K562 (cell line): ENCODE results near the gene PIGQ. TPM values are rescaled to one million over a fixed set of nuclear protein-coding genes. Genes with fewer than 3 reads are reported as not detected.

Source experiments
- ARID1B ChIP-seq: fragments of 450-650 bp; IDR thresholded peaks from 2 replicates; pipeline ENCODE4 v1.6.1; 2016; ENCODE audit warnings: antibody characterized with exemption, mild to moderate bottlenecking, inconsistent platforms
- DPF2 ChIP-seq: fragments of 450-650 bp; IDR thresholded peaks from 2 replicates; pipeline ENCODE4 v1.6.1; 2016
- ESRRA ChIP-seq: fragments of 450-650 bp; IDR thresholded peaks from 2 replicates; pipeline ENCODE4 v1.6.1; 2014; ENCODE audit warnings: low read depth, mild to moderate bottlenecking, moderate library complexity, borderline replicate concordance
- GABPB1 ChIP-seq: sonication (generic); formaldehyde crosslinking; IDR thresholded peaks from 2 replicates; pipeline ENCODE4 v1.8.0; 2022; ENCODE audit warnings: mild to moderate bottlenecking, missing genetic modification reagents
- HMGXB4 ChIP-seq: sonication (generic); formaldehyde crosslinking; IDR thresholded peaks from 2 replicates; pipeline ENCODE4 v1.8.1; 2023; ENCODE audit warnings: mild to moderate bottlenecking, missing genetic modification reagents
- KLF10 ChIP-seq: fragments of 250-450 bp; sonication (Bioruptor Pico); IDR thresholded peaks from 2 replicates; pipeline ENCODE4 v1.6.1; 2021; ENCODE audit warnings: matching md5 sums
- NFYB ChIP-seq: IDR thresholded peaks from 2 replicates; pipeline ENCODE4 v1.6.1; 2011; ENCODE audit warnings: mild to moderate bottlenecking, moderate library complexity; ENCODE audit not compliant: insufficient read length; ENCODE audit errors: extremely low read depth
- RAD21 ChIP-seq, 2 experiments: fragments of 250-450 bp in 1 of 2; fragments of 450-650 bp in 1 of 2; sonication (Bioruptor Pico) in 1 of 2; formaldehyde crosslinking in 1 of 2; IDR thresholded peaks in 1 of 2; conservative IDR thresholded peaks in 1 of 2; 2 replicates each; pipeline versions ENCODE4 v1.4.0 to v1.8.0; 2020 to 2022; ENCODE audit warnings: mild to moderate bottlenecking in 2 of 2, moderate library complexity in 1 of 2
- SMARCC2 ChIP-seq: fragments of 450-650 bp; IDR thresholded peaks from 2 replicates; pipeline ENCODE4 v1.6.1; 2017; ENCODE audit warnings: antibody characterized with exemption, moderate library complexity, mild to moderate bottlenecking, low read depth
- SREBF1 ChIP-seq: fragments of 150-350 bp; IDR thresholded peaks from 2 replicates; pipeline ENCODE4 v1.6.1; 2014; ENCODE audit warnings: antibody characterized with exemption, low read depth, low read length, borderline replicate concordance
- SRF ChIP-seq, 2 experiments: fragments of 250-450, 450-650 bp in 1 of 2; sonication (Bioruptor Pico) in 1 of 2; sonication (generic) in 1 of 2; formaldehyde crosslinking; IDR thresholded peaks; 2 replicates each; pipeline versions ENCODE4 v1.5.0 to v1.5.1; 2020 to 2022; ENCODE audit warnings: mild to moderate bottlenecking in 1 of 2, missing genetic modification reagents in 1 of 2
- TCF15 ChIP-seq: fragments of 250-450 bp; sonication (Bioruptor Pico); IDR thresholded peaks from 2 replicates; pipeline ENCODE4 v1.8.0; 2022; ENCODE audit warnings: moderate library complexity, mild to moderate bottlenecking, inconsistent platforms
- TCF7L2 ChIP-seq: fragments of 150-350 bp; IDR thresholded peaks from 2 replicates; pipeline ENCODE4 v1.6.1; 2016; ENCODE audit warnings: low read depth, mild to moderate bottlenecking, low read length, moderate library complexity
- ZNF263 ChIP-seq: sonication (generic); formaldehyde crosslinking; IDR thresholded peaks from 2 replicates; pipeline ENCODE4 v1.8.0; 2022; ENCODE audit warnings: mild to moderate bottlenecking, missing genetic modification reagents, borderline replicate concordance
- ZNF282 ChIP-seq: sonication (generic); formaldehyde crosslinking; IDR thresholded peaks from 2 replicates; pipeline ENCODE4 v1.8.1; 2023; ENCODE audit warnings: missing genetic modification reagents
- polyA plus RNA-seq, 8 experiments: library from polyadenylated mRNA; depleted of rRNA in 4 of 8; stranded (reverse) in 5 of 8; unstranded in 3 of 8; fragments of >200 nt; fragmentation: Nextera tagmentation in 2 of 8; fragmentation: Illumina TruSeq in 1 of 8; extraction: Ambion mirVana in 2 of 8; extraction: Trizol in 1 of 8; gene quantifications; 2 replicates each; pipeline versions ENCODE4 v1.2.1 to v1.2.3, GENCODE V29; 2011 to 2014; ENCODE audit warnings: inconsistent platforms in 1 of 8, missing spikeins in 1 of 8
- total RNA-seq, 7 experiments: library from RNA; depleted of rRNA in 6 of 7; stranded (reverse); fragments of >200 nt in 6 of 7; fragmentation: Illumina TruSeq in 2 of 7; extraction: Trizol in 2 of 7; gene quantifications; 2 replicates each; pipeline versions ENCODE4 v1.2.1 to v1.2.3, GENCODE V29; 2011 to 2021; ENCODE audit warnings: low replicate concordance in 1 of 7
- TF ChIP-seq, protein P1 (sequence below), 2 experiments: IDR thresholded peaks; 2 replicates each; pipeline ENCODE4 v1.6.1; 2011; ENCODE audit warnings: borderline replicate concordance in 1 of 2, control low read depth in 1 of 2, low read depth in 1 of 2, low read length in 1 of 2, mild to moderate bottlenecking in 1 of 2, mixed read lengths in 1 of 2, moderate library complexity in 1 of 2; ENCODE audit not compliant: insufficient read depth in 1 of 2, insufficient read length in 1 of 2, poor library complexity in 1 of 2, severe bottlenecking in 1 of 2; ENCODE audit errors: extremely low read depth in 1 of 2
- TF ChIP-seq, protein P2 (sequence below): sonication (generic); formaldehyde crosslinking; IDR thresholded peaks from 2 replicates; pipeline ENCODE4 v1.8.0; 2022; ENCODE audit warnings: missing genetic modification reagents, mild to moderate bottlenecking, moderate library complexity, borderline replicate concordance

Gene PIGQ
- total and polyA plus RNA-seq, 9 of the 15 experiments (the other 6 are each of a cell fraction or from before 2014, with no cell fraction given), result 0.20 to 49.6 (median 11.7) TPM

DNA sequence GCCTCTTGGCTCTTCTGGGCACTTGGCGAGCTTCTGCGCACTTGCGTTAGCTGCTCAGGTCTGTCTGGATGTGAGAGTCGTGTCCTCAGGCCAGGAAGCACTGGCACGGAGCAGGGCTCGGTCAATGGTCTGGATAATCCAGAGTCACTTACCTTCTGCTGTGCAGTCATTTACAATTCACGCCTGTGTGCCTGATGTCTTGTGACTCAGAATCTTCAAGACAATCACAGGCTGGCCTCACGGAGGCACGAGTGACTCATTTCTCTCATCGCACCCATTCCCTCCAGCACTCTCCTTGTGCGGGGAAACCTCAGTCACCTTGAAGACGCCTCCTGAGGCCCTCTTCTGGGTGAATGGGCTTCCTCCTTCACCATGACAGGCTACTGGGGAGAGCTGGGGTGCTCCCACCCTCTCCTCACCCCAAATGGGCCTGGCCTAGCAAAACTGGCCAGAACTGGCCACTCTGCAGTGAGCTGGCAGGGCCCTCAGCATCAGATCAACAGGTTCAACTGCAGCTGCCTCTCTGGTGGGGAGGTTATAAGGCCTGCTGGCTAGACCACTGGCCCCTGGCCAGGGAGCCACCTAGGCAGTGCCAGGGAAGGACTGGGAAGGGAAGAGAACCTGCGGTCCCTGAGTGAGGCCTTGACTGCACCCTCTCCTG, 44.1 kb upstream of the PIGQ start (continued):
- no peak for TF ChIP-seq TCF15 (CRISPR knock-in tag)
- no peak for TF ChIP-seq SRF (CRISPR knock-in tag; IDR thresholded peaks at IDR 0.05)
- no peak for TF ChIP-seq HMGXB4 (CRISPR knock-in tag)
- TF ChIP-seq ESRRA, result peak; percentile 71; the same call in 1 of the 2 replicates
- TF ChIP-seq GABPB1 (CRISPR knock-in tag), result peak; percentile 40; the same call in 1 of the 2 replicates
- TF ChIP-seq, protein P1, sequence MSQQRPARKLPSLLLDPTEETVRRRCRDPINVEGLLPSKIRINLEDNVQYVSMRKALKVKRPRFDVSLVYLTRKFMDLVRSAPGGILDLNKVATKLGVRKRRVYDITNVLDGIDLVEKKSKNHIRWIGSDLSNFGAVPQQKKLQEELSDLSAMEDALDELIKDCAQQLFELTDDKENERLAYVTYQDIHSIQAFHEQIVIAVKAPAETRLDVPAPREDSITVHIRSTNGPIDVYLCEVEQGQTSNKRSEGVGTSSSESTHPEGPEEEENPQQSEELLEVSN (IDR thresholded peaks at IDR 0.05; ENCODE audit: borderline replicate concordance in 1 of 2, extremely low read depth in 1 of 2, insufficient read depth in 1 of 2, insufficient read length in 1 of 2, low read depth in 1 of 2, low read length in 1 of 2, poor library complexity in 1 of 2, severe bottlenecking in 1 of 2), result peak; percentile 19 to 88
- peak; percentile 53; the same call in 1 of the 2 replicates for TF ChIP-seq DPF2
- no peak for TF ChIP-seq SREBF1
- TF ChIP-seq ARID1B, result peak; percentile 42
- TF ChIP-seq, protein P2, sequence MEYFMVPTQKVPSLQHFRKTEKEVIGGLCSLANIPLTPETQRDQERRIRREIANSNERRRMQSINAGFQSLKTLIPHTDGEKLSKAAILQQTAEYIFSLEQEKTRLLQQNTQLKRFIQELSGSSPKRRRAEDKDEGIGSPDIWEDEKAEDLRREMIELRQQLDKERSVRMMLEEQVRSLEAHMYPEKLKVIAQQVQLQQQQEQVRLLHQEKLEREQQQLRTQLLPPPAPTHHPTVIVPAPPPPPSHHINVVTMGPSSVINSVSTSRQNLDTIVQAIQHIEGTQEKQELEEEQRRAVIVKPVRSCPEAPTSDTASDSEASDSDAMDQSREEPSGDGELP (CRISPR knock-in tag), result peak; percentile 22; the same call in 1 of the 2 replicates
- no peak for TF ChIP-seq KLF10 (CRISPR knock-in tag)
- TF ChIP-seq SMARCC2, result no peak
- TF ChIP-seq NFYB, result no peak
- TF ChIP-seq ZNF263 (CRISPR knock-in tag), result no peak; the same call in 1 of the 2 replicates
- TF ChIP-seq ZNF282 (CRISPR knock-in tag), result no peak
- no peak for TF ChIP-seq TCF7L2
- peak in 1 of 2 experiments; percentile 52; a peak in 2 of 4 replicates for TF ChIP-seq RAD21 (CRISPR knock-in tag; conservative IDR thresholded peaks at IDR 0.05 in 1 of 2, IDR thresholded peaks at IDR 0.05 in 1 of 2)
